Endodermal cell (in vitro differentiated cells): ENCODE data around the gene C3orf70. TPM values are rescaled to one million over a fixed set of nuclear protein-coding genes. Genes with fewer than 3 reads are reported as not detected.

Experiments
- DNase-seq: peaks from one replicate; pipeline ENCODE4 v3.0.0-alpha.2; 2017
- H3K27ac ChIP-seq: 2 replicates; pipeline ENCODE4 v1.5.1; 2013; ENCODE audit warnings: mild to moderate bottlenecking, low read depth, low read length, moderate library complexity
- H3K27me3 ChIP-seq: 2 replicates; pipeline ENCODE4 v1.6.1; 2013; ENCODE audit warnings: mild to moderate bottlenecking, low read length, moderate library complexity; ENCODE audit not compliant: insufficient read depth, control insufficient read depth, poor library complexity, severe bottlenecking
- H3K36me3 ChIP-seq: 2 replicates; pipeline ENCODE4 v1.7.0; 2013; ENCODE audit warnings: mild to moderate bottlenecking, low read length, moderate library complexity; ENCODE audit not compliant: control insufficient read depth, insufficient read depth
- H3K4me1 ChIP-seq: one replicate; pipeline ENCODE4 v1.7.0; 2013; ENCODE audit warnings: low read length; ENCODE audit not compliant: control insufficient read depth, insufficient read depth
- H3K4me3 ChIP-seq: 2 replicates; pipeline ENCODE4 v1.5.1; 2013; ENCODE audit warnings: mild to moderate bottlenecking, low read length, moderate library complexity
- H3K9ac ChIP-seq: 2 replicates; pipeline ENCODE4 v1.6.1; 2013; ENCODE audit warnings: mild to moderate bottlenecking, low read length, moderate library complexity; ENCODE audit not compliant: poor library complexity, severe bottlenecking; ENCODE audit errors: extremely low read depth
- H3K9me3 ChIP-seq: 2 replicates; pipeline ENCODE4 v1.6.1; 2013; ENCODE audit warnings: mild to moderate bottlenecking, low read length, moderate library complexity; ENCODE audit not compliant: control insufficient read depth
- H3K27ac Mint-ChIP-seq: 2 replicates; pipeline ENCODE4 v1.8.0; 2020; ENCODE audit warnings: mixed read lengths
- H3K27me3 Mint-ChIP-seq: 2 replicates; pipeline ENCODE4 v1.8.0; 2021; ENCODE audit warnings: mild to moderate bottlenecking, mixed read lengths; ENCODE audit not compliant: insufficient read depth
- H3K36me3 Mint-ChIP-seq: 2 replicates; pipeline ENCODE4 v1.8.0; 2020; ENCODE audit warnings: low read depth, mixed read lengths
- H3K4me1 Mint-ChIP-seq: 2 replicates; pipeline ENCODE4 v1.8.0; 2020; ENCODE audit warnings: mixed read lengths
- H3K4me3 Mint-ChIP-seq: 2 replicates; pipeline ENCODE4 v1.8.0; 2020; ENCODE audit warnings: mild to moderate bottlenecking, moderate library complexity, mixed read lengths
- H3K9me3 Mint-ChIP-seq: 2 replicates; pipeline ENCODE4 v1.8.0; 2020; ENCODE audit warnings: mild to moderate bottlenecking, mixed read lengths
- WGBS, 2 experiments: methylation state at CpG; one replicate each; pipeline versions ENCODE4 v1.1.5 to v1.1.7; 2013; ENCODE audit warnings: missing lambda C conversion rate in 2 of 2, mixed read lengths in 1 of 2; ENCODE audit not compliant: insufficient coverage in 1 of 2, insufficient read length in 1 of 2; 5-methylcytosine and 5-hydroxymethylcytosine counted together
- total RNA-seq, 2 donors: library from RNA; stranded (reverse); fragmentation: NEBNext Ultra II Directional in 1 of 2; extraction: Animal tissue kit (Norgen Biotek cat#: 25700) in 1 of 2; gene quantifications; 2 replicates in 1 of 2; 3 replicates in 1 of 2; pipeline ENCODE4 v1.2.1, GENCODE V29; 2021
- TF ChIP-seq, protein P1 (sequence below): fragments of 200-600 bp; sonication (generic); conservative IDR thresholded peaks from 2 replicates; pipeline ENCODE4 v1.5.0; 2021; ENCODE audit warnings: antibody characterized with exemption, mild to moderate bottlenecking

Gene C3orf70
- total RNA-seq, 2 donors from 2014 or later = 0.88 to 5.0 TPM

DNA sequence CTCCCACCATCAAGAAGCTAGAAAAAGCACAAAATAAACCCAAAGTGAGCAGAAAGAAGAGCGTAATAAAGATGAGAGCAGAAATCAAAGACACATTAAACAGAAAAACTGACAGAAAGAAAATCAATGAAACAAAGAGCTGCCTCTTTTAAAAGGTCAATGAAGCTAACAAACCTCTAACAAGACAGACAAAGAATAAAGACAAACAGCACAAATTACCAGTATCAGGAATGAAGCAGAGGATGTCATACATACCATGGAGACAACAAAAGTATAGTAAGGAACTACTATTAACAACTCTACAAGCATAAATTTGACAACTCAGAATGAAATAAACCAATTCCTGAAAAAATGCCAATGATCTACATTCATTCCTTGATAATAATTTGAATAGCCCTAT, 15.0 kb downstream of the C3orf70 start:
- Histone ChIP-seq H3K27ac (no peak overlapping the region), H3K9ac (no peak overlapping the region), H3K4me3 (no peak overlapping the region), H3K36me3 (no peaks in the 10 kb centered on the region), H3K9me3 (peaks cover 3% of the 10 kb centered on the region), H3K4me1 (no peaks in the 10 kb centered on the region), H3K27me3 (no peaks in the 10 kb centered on the region)
- Mint-ChIP-seq H3K27ac (no peak overlapping the region), H3K27me3 (no peaks in the 10 kb centered on the region), H3K36me3 (no peaks in the 10 kb centered on the region), H3K9me3 (no peaks in the 10 kb centered on the region), H3K4me3 (no peak overlapping the region), H3K4me1 (no peaks in the 10 kb centered on the region)
- 100% methylated on average over 1 of the region's 1 CpG for WGBS, 2 experiments
- TF ChIP-seq, protein P1, sequence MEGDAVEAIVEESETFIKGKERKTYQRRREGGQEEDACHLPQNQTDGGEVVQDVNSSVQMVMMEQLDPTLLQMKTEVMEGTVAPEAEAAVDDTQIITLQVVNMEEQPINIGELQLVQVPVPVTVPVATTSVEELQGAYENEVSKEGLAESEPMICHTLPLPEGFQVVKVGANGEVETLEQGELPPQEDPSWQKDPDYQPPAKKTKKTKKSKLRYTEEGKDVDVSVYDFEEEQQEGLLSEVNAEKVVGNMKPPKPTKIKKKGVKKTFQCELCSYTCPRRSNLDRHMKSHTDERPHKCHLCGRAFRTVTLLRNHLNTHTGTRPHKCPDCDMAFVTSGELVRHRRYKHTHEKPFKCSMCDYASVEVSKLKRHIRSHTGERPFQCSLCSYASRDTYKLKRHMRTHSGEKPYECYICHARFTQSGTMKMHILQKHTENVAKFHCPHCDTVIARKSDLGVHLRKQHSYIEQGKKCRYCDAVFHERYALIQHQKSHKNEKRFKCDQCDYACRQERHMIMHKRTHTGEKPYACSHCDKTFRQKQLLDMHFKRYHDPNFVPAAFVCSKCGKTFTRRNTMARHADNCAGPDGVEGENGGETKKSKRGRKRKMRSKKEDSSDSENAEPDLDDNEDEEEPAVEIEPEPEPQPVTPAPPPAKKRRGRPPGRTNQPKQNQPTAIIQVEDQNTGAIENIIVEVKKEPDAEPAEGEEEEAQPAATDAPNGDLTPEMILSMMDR = no peak
- DNase-seq = no peak

GRCh38 chr3:185134509-185134908, 18.4 kb downstream of the C3orf70 start:
- H3K27me3 Mint-ChIP-seq = no peaks in the 10 kb centered on the region
- no peak overlapping the region for H3K9ac ChIP-seq
- no peaks in the 10 kb centered on the region for H3K36me3 Mint-ChIP-seq
- TF ChIP-seq, protein P1 = no peak
- no peaks in the 10 kb centered on the region for H3K4me1 Mint-ChIP-seq
- H3K36me3 ChIP-seq = no peaks in the 10 kb centered on the region
- no peaks in the 10 kb centered on the region for H3K9me3 ChIP-seq
- no peak overlapping the region for H3K27ac Mint-ChIP-seq
- no peak overlapping the region for H3K27ac ChIP-seq
- no peaks in the 10 kb centered on the region for H3K4me1 ChIP-seq
- no peak for DNase-seq
- H3K9me3 Mint-ChIP-seq = no peaks in the 10 kb centered on the region
- H3K27me3 ChIP-seq = no peaks in the 10 kb centered on the region
- H3K4me3 Mint-ChIP-seq = no peak overlapping the region
- no peak overlapping the region for H3K4me3 ChIP-seq

GRCh38 chr3:185131602-185132256, 21.1 kb downstream of the C3orf70 start:
- no peak overlapping the region for H3K4me3 Mint-ChIP-seq
- Histone ChIP-seq H3K9ac (no peak overlapping the region), H3K9me3 (no peaks in the 10 kb centered on the region), H3K4me1 (no peaks in the 10 kb centered on the region), H3K36me3 (no peaks in the 10 kb centered on the region), H3K4me3 (no peak overlapping the region), H3K27ac (no peak overlapping the region), H3K27me3 (no peaks in the 10 kb centered on the region)
- no peak for DNase-seq
- no peak overlapping the region for H3K27ac Mint-ChIP-seq
- H3K36me3 Mint-ChIP-seq = no peaks in the 10 kb centered on the region
- TF ChIP-seq, protein P1 = no peak
- H3K27me3 Mint-ChIP-seq = no peaks in the 10 kb centered on the region
- 84 to 85% methylated on average over 2 of the region's 2 CpGs for WGBS, 2 experiments
- H3K9me3 Mint-ChIP-seq = no peaks in the 10 kb centered on the region
- no peaks in the 10 kb centered on the region for H3K4me1 Mint-ChIP-seq
